ENCODE data around the gene TENM4.

DNA sequence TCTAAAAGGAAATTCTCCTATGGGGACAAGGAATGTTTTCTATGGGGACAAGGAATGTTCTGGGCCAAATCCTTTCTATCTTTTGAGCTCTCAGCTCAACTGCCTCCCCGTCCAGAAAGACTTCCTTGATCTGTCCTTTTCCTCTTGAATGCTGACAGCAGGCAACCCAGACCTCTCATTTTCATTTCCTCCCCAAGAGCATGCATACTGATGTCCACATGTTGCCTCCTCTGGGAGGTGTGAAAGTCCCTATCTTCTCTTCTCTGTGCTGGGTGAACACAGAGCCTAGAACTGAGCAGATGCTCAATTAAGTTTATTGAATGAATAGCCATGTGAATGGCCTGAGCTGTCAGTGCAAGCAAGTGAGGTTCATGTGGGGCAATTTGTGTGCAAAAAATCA, 534.3 kb downstream of the TENM4 start:
- no peak for TF ChIP-seq CTCF (IDR thresholded peaks at IDR 0.05)
- no peak for TF ChIP-seq POLR2A (IDR thresholded peaks at IDR 0.05)

Measured in uterus (tissue), 2 donors.